ENCODE data around the gene PCDHA5. TPM values are rescaled to one million over a fixed set of nuclear protein-coding genes. Genes with fewer than 3 reads are reported as not detected.

Gene PCDHA5
- total RNA-seq, 3 donors from 2014 or later (not counting 1 experiment from before 2014, with no cell fraction given) = not detected

GRCh38 chr5:140869555-140869886 lies 48.1 kb downstream of the PCDHA5 start:
- ATAC-seq = no peak
- H3K27me3 Mint-ChIP-seq (ENCODE audit: low read depth in 2 of 2) = peaks cover 0 to 3% of the 10 kb centered on the region in 2 donors
- 53% methylated on average over 5 of the region's 5 CpGs for WGBS (ENCODE audit: insufficient coverage)
- no peak overlapping the region for H3K4me3 ChIP-seq (ENCODE audit: low read length)
- no peaks in the 10 kb centered on the region for H3K4me1 ChIP-seq (ENCODE audit: control insufficient read depth, insufficient read depth, low read length)
- peaks cover 4% of the 10 kb centered on the region for H3K27me3 ChIP-seq (ENCODE audit: control insufficient read depth, insufficient read depth, low read length)
- H3K9me3 Mint-ChIP-seq = peaks cover 2 to 4% of the 10 kb centered on the region in 2 donors
- H3K9me3 ChIP-seq (ENCODE audit: control insufficient read depth, insufficient read depth, low read length) = peaks cover 9% of the 10 kb centered on the region
- no peak for DNase-seq
- TF ChIP-seq, protein P1, sequence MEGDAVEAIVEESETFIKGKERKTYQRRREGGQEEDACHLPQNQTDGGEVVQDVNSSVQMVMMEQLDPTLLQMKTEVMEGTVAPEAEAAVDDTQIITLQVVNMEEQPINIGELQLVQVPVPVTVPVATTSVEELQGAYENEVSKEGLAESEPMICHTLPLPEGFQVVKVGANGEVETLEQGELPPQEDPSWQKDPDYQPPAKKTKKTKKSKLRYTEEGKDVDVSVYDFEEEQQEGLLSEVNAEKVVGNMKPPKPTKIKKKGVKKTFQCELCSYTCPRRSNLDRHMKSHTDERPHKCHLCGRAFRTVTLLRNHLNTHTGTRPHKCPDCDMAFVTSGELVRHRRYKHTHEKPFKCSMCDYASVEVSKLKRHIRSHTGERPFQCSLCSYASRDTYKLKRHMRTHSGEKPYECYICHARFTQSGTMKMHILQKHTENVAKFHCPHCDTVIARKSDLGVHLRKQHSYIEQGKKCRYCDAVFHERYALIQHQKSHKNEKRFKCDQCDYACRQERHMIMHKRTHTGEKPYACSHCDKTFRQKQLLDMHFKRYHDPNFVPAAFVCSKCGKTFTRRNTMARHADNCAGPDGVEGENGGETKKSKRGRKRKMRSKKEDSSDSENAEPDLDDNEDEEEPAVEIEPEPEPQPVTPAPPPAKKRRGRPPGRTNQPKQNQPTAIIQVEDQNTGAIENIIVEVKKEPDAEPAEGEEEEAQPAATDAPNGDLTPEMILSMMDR (IDR thresholded peaks at IDR 0.05) = no peak
- H3K36me3 ChIP-seq (ENCODE audit: control insufficient read depth, insufficient read depth, low read length) = no peaks in the 10 kb centered on the region
- H3K4me1 Mint-ChIP-seq = no peaks in the 10 kb centered on the region
- H3K4me3 Mint-ChIP-seq = no peak overlapping the region
- peaks cover 2% of the 10 kb centered on the region for H3K36me3 Mint-ChIP-seq
- no peak overlapping the region for H3K27ac ChIP-seq (ENCODE audit: low read length)
- H3K27ac Mint-ChIP-seq = no peak overlapping the region
- intact Hi-C loops (cut with micrococcal nuclease) = no loop called here

DNA sequence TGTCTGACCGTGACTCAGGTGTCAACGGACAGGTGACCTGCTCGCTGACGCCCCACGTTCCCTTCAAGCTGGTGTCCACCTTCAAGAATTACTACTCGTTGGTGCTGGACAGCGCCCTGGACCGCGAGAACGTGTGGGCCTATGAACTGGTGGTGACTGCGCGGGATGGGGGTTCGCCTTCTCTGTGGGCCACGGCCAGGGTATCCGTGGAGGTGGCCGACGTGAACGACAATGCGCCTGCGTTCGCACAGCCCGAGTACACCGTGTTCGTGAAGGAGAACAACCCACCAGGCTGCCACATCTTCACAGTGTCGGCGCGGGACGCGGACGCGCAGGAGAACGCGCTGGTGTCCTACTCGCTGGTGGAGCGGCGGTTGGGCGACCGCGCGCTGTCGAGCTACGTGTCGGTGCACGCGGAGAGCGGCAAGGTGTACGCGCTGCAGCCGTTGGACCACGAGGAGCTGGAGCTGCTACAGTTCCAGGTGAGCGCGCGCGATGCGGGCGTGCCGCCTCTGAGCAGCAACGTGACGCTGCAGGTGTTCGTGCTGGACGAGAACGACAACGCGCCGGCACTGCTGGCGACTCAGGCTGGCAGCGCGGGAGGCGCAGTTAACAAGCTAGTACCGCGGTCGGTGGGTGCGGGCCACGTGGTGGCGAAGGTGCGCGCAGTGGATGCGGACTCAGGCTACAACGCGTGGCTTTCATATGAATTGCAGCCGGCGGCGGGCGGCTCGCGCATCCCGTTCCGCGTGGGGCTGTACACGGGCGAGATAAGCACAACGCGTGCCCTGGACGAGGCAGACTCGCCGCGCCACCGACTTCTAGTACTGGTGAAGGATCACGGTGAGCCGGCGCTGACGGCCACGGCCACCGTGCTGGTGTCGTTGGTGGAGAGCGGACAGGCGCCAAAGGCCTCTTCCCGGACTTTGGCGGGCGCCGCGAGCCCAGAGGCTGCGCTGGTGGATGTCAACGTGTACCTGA lies 49.1 kb downstream of the PCDHA5 start:
- no peak overlapping the region for H3K4me3 Mint-ChIP-seq
- TF ChIP-seq, protein P1 (IDR thresholded peaks at IDR 0.05) = no peak
- H3K9me3 Mint-ChIP-seq = peaks cover 2 to 3% of the 10 kb centered on the region in 2 donors
- peaks cover 12% of the 10 kb centered on the region for H3K9me3 ChIP-seq (ENCODE audit: control insufficient read depth, insufficient read depth, low read length)
- no peaks in the 10 kb centered on the region for H3K36me3 ChIP-seq (ENCODE audit: control insufficient read depth, insufficient read depth, low read length)
- intact Hi-C loops (cut with micrococcal nuclease) = no loop called here
- no peaks in the 10 kb centered on the region for H3K4me1 Mint-ChIP-seq
- peaks cover 0 to 3% of the 10 kb centered on the region in 2 donors for H3K27me3 Mint-ChIP-seq (ENCODE audit: low read depth in 2 of 2)
- no peaks in the 10 kb centered on the region for H3K36me3 Mint-ChIP-seq
- peaks cover 7% of the 10 kb centered on the region for H3K27me3 ChIP-seq (ENCODE audit: control insufficient read depth, insufficient read depth, low read length)
- H3K27ac Mint-ChIP-seq = no peak overlapping the region
- no peaks in the 10 kb centered on the region for H3K4me1 ChIP-seq (ENCODE audit: control insufficient read depth, insufficient read depth, low read length)
- H3K27ac ChIP-seq (ENCODE audit: low read length) = no peak overlapping the region
- WGBS (ENCODE audit: insufficient coverage) = 56% methylated on average over 114 of the region's 114 CpGs
- DNase-seq = no peak
- no peak overlapping the region for H3K4me3 ChIP-seq (ENCODE audit: low read length)
- ATAC-seq = no peak

Other genes starting within 250 kb of the PCDHA5 start
- 10 to 100 TPM in 1 of 3 donors, 1 to 10 TPM in 2; 1.4 to 15.9 (median 7.0) TPM for gene CD14, start 188.4 kb upstream of the PCDHA5 start, total RNA-seq
- gene TMCO6, start 182.2 kb upstream of the PCDHA5 start, total RNA-seq = 10 to 100 TPM; 17.9 to 19.5 (median 18.8) TPM
- 10 to 100 TPM; 41.0 to 48.3 (median 42.8) TPM for gene NDUFA2, start 174.0 kb upstream of the PCDHA5 start, total RNA-seq
- 100 to 1,000 TPM; 144 to 204 (median 148) TPM for gene IK, start 173.8 kb upstream of the PCDHA5 start, total RNA-seq
- gene WDR55, start 156.7 kb upstream of the PCDHA5 start, total RNA-seq = 10 to 100 TPM; 42.3 to 45.1 (median 43.3) TPM
- gene DND1, start 148.0 kb upstream of the PCDHA5 start, total RNA-seq = 1 to 10 TPM in 2 of 3 donors, under 1 TPM in 1; 0.90 to 1.1 (median 1.1) TPM
- 10 to 100 TPM; 62.4 to 73.8 (median 68.3) TPM for gene HARS1, start 130.2 kb upstream of the PCDHA5 start, total RNA-seq
- 10 to 100 TPM; 42.5 to 48.4 (median 45.6) TPM for gene HARS2, start 130.2 kb upstream of the PCDHA5 start, total RNA-seq
- 10 to 100 TPM; 47.0 to 50.4 (median 49.5) TPM for gene ZMAT2, start 121.2 kb upstream of the PCDHA5 start, total RNA-seq
- not detected for gene PCDHA1, start 35.5 kb upstream of the PCDHA5 start, total RNA-seq
- not detected for gene PCDHA2, start 26.8 kb upstream of the PCDHA5 start, total RNA-seq
- not detected for gene PCDHA3, start 20.6 kb upstream of the PCDHA5 start, total RNA-seq
- not detected for gene PCDHA4, start 14.5 kb upstream of the PCDHA5 start, total RNA-seq
- not detected for gene PCDHA6, start 6.3 kb downstream of the PCDHA5 start, total RNA-seq
- not detected for gene PCDHA7, start 12.7 kb downstream of the PCDHA5 start, total RNA-seq
- gene PCDHA8, start 19.6 kb downstream of the PCDHA5 start, total RNA-seq = not detected
- gene PCDHA9, start 26.8 kb downstream of the PCDHA5 start, total RNA-seq = not detected
- gene PCDHA10, start 34.3 kb downstream of the PCDHA5 start, total RNA-seq = not detected
- gene PCDHA11, start 47.3 kb downstream of the PCDHA5 start, total RNA-seq = not detected
- not detected for gene PCDHA12, start 53.7 kb downstream of the PCDHA5 start, total RNA-seq
- not detected for gene PCDHA13, start 60.5 kb downstream of the PCDHA5 start, total RNA-seq
- gene PCDHAC1, start 104.7 kb downstream of the PCDHA5 start, total RNA-seq = not detected
- gene PCDHAC2, start 144.9 kb downstream of the PCDHA5 start, total RNA-seq = not detected
- gene PCDHB1, start 229.8 kb downstream of the PCDHA5 start, total RNA-seq = not detected